Panc1 (cell line): ENCODE results near the gene LSM2. TPM values are rescaled to one million over a fixed set of nuclear protein-coding genes. Genes with fewer than 3 reads are reported as not detected.
"Not testable (repeated sequence)": the region's sequence is repeated elsewhere in the genome, so short reads cannot be mapped to it uniquely, and the experiment has no call there.

Experiments
- ATAC-seq: fragments of 200-7000 bp; cut with Tn5 transposase; 2 replicates; pipeline ENCODE4 v1.9.1; 2020; ENCODE audit warnings: mild to moderate bottlenecking, moderate library complexity
- Bru-seq: library from RNA; stranded (reverse); fragments of 400-500 nt; gene quantifications from one replicate; lab custom pipeline; 2021; lab: Mats Ljungman, UMichigan
- BruChase-seq, 2 experiments: library from RNA; stranded (reverse); fragments of 400-500 nt; gene quantifications; one replicate each; lab custom pipeline; 2021; lab: Mats Ljungman, UMichigan
- BruUV-seq: library from RNA; stranded (reverse); fragments of 400-500 nt; replicated peaks from 2 replicates; lab custom pipeline; 2021; lab: Mats Ljungman, UMichigan
- CTCF ChIA-PET: fragments of 300-600 bp; sonication (Branson Sonifier 250); formaldehyde crosslinking; loops from one replicate; lab custom pipeline; 2022; ENCODE audit warnings: antibody characterized with exemption; lab: Charles Lee
- POLR2A ChIA-PET: fragments of 300-600 bp; sonication (Branson Sonifier 250); formaldehyde crosslinking; loops from one replicate; lab custom pipeline; 2022; ENCODE audit warnings: antibody characterized with exemption; lab: Charles Lee
- DNase-seq: peaks from one replicate; pipeline ENCODE4 v3.0.0-alpha.2; 2010; ENCODE audit warnings: low read depth, low spot score
- H3K27ac ChIP-seq: 2 replicates; pipeline ENCODE4 v1.5.1; 2011; ENCODE audit warnings: mild to moderate bottlenecking, low read length, inconsistent platforms
- H3K27me3 ChIP-seq: fragments of 200-500 bp; sonication (Bioruptor generic); 2 replicates; pipeline ENCODE4 v1.6.0; 2014; ENCODE audit warnings: low read length, inconsistent platforms; ENCODE audit not compliant: control insufficient read depth, insufficient read depth
- H3K36me3 ChIP-seq: fragments of 200-500 bp; sonication (Bioruptor generic); 2 replicates; pipeline ENCODE4 v1.5.1; 2014; ENCODE audit warnings: inconsistent platforms, mild to moderate bottlenecking, low read length, moderate library complexity; ENCODE audit not compliant: control insufficient read depth, insufficient read depth
- H3K4me1 ChIP-seq: 2 replicates; pipeline ENCODE4 v1.5.1; 2011; ENCODE audit warnings: inconsistent platforms, mild to moderate bottlenecking, low read length, moderate library complexity; ENCODE audit not compliant: control insufficient read depth, insufficient read depth
- H3K4me3 ChIP-seq, 2 experiments: 2 replicates each; pipeline ENCODE4 v1.5.1; 2011 to 2012; ENCODE audit warnings: low read depth in 2 of 2, low read length in 2 of 2, mild to moderate bottlenecking in 2 of 2, inconsistent platforms in 1 of 2, moderate library complexity in 1 of 2
- H3K9me3 ChIP-seq: fragments of 200-500 bp; sonication (Bioruptor generic); 2 replicates; pipeline ENCODE4 v1.5.1; 2014; ENCODE audit warnings: low read depth, mild to moderate bottlenecking, inconsistent platforms, low read length, moderate library complexity; ENCODE audit not compliant: control insufficient read depth, insufficient read depth
- POLR2AphosphoS5 ChIP-seq: IDR thresholded peaks from 2 replicates; pipeline ENCODE4 v1.6.1; 2012; ENCODE audit warnings: mild to moderate bottlenecking, low read depth, low read length, moderate library complexity
- SIN3A ChIP-seq: IDR thresholded peaks from 2 replicates; pipeline ENCODE4 v1.6.1; 2012; ENCODE audit warnings: low read depth, mild to moderate bottlenecking, low read length, moderate library complexity, borderline replicate concordance; ENCODE audit not compliant: insufficient read depth
- TCF7L2 ChIP-seq: IDR thresholded peaks from 2 replicates; pipeline ENCODE4 v1.6.1; 2011; ENCODE audit warnings: mild to moderate bottlenecking, low read depth, low read length, inconsistent platforms
- in situ Hi-C: cut with HindIII; loops from 2 replicates; pipeline ENCODE4 v1.10.0; 2016; ENCODE audit warnings: low sequenced_read_pairs, low pct_unique_long_range_greater_than_20kb
- intact Hi-C: fragments of 100-400 bp; cut with micrococcal nuclease; formaldehyde crosslinking; loops from one replicate; pipeline ENCODE4 v1.10.0; 2022; ENCODE audit not compliant: unreplicated experiment
- long read RNA-seq: library from polyadenylated mRNA; unstranded; transcript quantifications from one replicate; pipeline ENCODE4 v2.0.0, GENCODE V29; 2021; ENCODE audit not compliant: unreplicated experiment
- polyA plus RNA-seq: library from polyadenylated mRNA; unstranded; fragments of >200 nt; gene quantifications from one replicate; pipeline ENCODE4 v1.2.1, GENCODE V29; 2012; ENCODE audit warnings: missing spikeins; ENCODE audit not compliant: insufficient read length
- total RNA-seq: library from RNA; stranded (reverse); gene quantifications from one replicate; pipeline ENCODE4 v1.2.1, GENCODE V29; 2021; ENCODE audit not compliant: unreplicated experiment
- TF ChIP-seq, protein P1 (sequence below): fragments of 450-650 bp; IDR thresholded peaks from 2 replicates; pipeline ENCODE4 v1.5.1; 2017; ENCODE audit warnings: mild to moderate bottlenecking
- TF ChIP-seq, protein P2 (sequence below), 2 experiments: IDR thresholded peaks; 2 replicates each; pipeline ENCODE4 v1.6.1; 2011 to 2012; ENCODE audit warnings: low read depth in 2 of 2, control low read depth in 1 of 2, low read length in 1 of 2, mild to moderate bottlenecking in 1 of 2, moderate library complexity in 1 of 2; ENCODE audit not compliant: insufficient read depth in 1 of 2

The LSM2 gene
- total RNA-seq: 89.7 TPM
- 91.3 TPM for polyA plus RNA-seq
- Bru-seq, nascent RNA: percentile 65 among the genes with signal in this experiment
- BruChase-seq, experiment 1, labeled RNA remaining after a 2-hour chase: percentile 70 among the genes with signal in this experiment
- BruChase-seq, experiment 2, labeled RNA remaining after a 6-hour chase: percentile 80 among the genes with signal in this experiment
- long read RNA-seq, transcript LSM2-208 (5 exons, 876 nt): major isoform, 40 of 75 reads
- long read RNA-seq, partial matches to known transcripts: 31 of 75 reads
- long read RNA-seq, other reads (novel, unspliced or antisense): 1 of 75 reads

DNA sequence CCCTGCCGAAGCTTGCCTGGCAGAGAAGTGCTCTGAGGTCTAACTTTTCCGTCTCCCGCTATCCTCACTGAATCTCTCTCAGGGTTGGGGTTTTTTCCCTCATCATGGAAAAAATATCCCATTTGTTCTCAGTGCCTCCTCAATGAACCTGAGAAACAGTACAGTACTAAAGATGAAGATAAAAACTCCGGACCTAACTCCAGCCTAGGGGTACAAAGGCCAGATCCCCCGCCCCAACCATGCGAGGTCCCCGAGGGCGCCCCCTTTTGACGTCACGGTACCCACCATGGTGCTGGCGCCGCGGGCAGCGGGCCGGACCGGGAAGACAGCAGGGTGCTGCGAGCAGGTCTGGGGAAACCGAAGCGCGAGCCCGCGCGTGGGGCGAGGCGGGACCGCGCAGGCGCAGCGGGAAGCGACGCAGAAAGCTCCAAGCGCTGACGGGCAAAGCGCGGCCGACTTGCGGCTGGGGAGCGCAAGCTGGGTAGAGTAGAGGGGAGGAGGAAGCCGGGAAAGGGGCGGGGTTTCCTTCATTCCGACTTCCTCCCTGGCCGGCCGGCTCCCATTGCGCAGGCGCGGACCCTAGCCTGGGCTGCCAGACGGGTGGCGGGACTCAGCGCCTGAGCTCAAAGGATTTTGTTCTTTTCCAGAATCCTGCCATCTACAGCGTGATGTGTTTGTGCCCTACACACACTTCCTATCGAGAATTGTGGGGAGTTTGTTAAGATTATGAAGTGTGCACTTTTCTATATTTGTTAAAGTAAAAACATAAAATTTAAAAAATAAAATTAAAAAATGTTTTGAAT lies at the start of gene LSM2:
Gene LSM2, minus strand, starts transcription at position 497 of the 803 bp plus-strand sequence. Its CDS starts 209 bp downstream, at position 288.
- Histone ChIP-seq H3K4me3 (peak within 1 kb of the TSS; percentile 85 to 99), H3K36me3 (peaks cover 5% of the 10 kb centered on the region; the same call in 1 of the 2 replicates), H3K9me3 (no peaks in the 10 kb centered on the region), H3K27me3 (no peaks in the 10 kb centered on the region), H3K27ac (peak within 1 kb of the TSS; percentile 97), H3K4me1 (peaks cover 8% of the 10 kb centered on the region)
- DNase-seq: no peak
- in situ Hi-C loops: no loop called here
- no TSS peak for BruUV-seq
- ATAC-seq: peak; percentile 99
- ChIA-PET POLR2A (interaction anchor here (0.7 to 1.7 kb wide), 3 partner anchors 9 to 116 kb away, joined by 5 to 13 read pairs (median 11); partner anchors contain the start of genes HSPA1A, HSPA1B and HSPA1L), CTCF (interaction anchor here (0.7 to 1.9 kb wide), 5 partner anchors 8 to 34 kb away, joined by 3 to 6 read pairs (median 3); partner anchors contain the start of gene HSPA1L)
- peak; percentile 90 for TF ChIP-seq POLR2AphosphoS5
- TF ChIP-seq, protein P1, sequence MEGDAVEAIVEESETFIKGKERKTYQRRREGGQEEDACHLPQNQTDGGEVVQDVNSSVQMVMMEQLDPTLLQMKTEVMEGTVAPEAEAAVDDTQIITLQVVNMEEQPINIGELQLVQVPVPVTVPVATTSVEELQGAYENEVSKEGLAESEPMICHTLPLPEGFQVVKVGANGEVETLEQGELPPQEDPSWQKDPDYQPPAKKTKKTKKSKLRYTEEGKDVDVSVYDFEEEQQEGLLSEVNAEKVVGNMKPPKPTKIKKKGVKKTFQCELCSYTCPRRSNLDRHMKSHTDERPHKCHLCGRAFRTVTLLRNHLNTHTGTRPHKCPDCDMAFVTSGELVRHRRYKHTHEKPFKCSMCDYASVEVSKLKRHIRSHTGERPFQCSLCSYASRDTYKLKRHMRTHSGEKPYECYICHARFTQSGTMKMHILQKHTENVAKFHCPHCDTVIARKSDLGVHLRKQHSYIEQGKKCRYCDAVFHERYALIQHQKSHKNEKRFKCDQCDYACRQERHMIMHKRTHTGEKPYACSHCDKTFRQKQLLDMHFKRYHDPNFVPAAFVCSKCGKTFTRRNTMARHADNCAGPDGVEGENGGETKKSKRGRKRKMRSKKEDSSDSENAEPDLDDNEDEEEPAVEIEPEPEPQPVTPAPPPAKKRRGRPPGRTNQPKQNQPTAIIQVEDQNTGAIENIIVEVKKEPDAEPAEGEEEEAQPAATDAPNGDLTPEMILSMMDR: no peak; the same call in 1 of the 2 replicates
- intact Hi-C loops: no loop called here

DNA sequence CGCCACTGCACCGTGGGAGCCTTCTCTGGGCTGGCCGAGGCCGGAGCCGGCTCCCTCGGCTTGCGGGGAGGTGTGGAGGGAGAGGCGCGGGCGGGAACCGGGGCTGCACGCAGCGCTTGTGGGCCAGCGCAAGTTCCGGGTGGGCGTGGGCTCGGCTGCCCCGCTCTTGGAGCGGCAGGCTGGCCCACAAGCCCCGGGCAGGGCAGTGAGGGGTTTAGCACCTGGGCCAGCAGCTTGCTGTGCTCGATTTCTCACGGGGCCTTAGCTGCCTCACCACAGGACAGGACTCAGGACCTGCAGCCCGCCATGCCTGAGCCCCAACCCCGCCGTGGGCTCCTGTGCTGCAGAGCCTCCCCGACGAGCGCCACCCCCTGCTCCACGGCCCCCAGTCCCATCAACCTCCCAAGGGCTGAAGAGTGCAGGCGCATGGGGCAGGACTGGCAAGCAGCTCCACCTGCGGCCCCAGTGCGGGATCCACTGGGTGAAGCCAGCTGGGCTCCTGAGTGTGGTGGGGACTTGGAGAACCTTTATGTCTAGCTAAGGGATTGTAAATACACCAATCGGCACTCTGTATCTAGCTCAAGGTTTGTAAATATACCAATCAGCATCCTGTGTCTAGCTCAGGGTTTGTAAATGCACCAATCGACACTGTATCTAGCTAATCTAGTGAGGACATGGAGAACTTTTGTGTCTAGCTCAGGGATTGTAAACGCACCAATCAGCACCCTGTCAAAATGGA lies 45.4 kb upstream of the LSM2 start:
- H3K4me1 ChIP-seq, DNase-seq, H3K9me3 ChIP-seq, in situ Hi-C loops, intact Hi-C loops, BruUV-seq, CTCF ChIA-PET, H3K27me3 ChIP-seq, H3K36me3 ChIP-seq: not testable (repeated sequence)
- POLR2A ChIA-PET: interaction anchor here (0.7 kb wide), 1 partner anchor 10 kb away, joined by 3 read pairs; the partner anchor contains the start of gene NEU1
- peak; percentile 61 for ATAC-seq
- Histone ChIP-seq H3K4me3 (peak overlapping the region; percentile 9 to 23; a peak in 3 of 4 replicates), H3K27ac (peak overlapping the region; percentile 71)

DNA sequence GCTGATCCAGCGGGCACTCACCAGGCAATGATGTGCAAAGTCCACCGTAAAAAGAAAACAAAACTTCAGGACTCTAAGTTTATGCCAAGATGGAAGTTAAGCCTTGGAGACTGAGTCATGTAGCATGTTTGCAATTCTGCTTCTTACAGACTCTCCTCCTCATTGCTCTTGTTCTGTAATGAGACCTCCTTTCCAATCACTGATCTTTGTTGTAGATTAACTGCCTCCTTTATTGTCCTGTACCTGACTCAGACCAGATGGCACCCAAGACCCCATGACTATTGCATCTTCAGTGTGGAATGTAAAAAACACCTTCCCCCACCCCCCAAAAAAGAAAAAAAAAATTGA lies 44.7 kb upstream of the LSM2 start:
- Histone ChIP-seq H3K4me3 (peak overlapping the region in 1 of 2 experiments; percentile 9; a peak in 2 of 4 replicates), H3K4me1 (peaks cover 5% of the 10 kb centered on the region; the same call in 1 of the 2 replicates), H3K36me3 (no peaks in the 10 kb centered on the region), H3K27ac (peak overlapping the region; percentile 71), H3K27me3 (no peaks in the 10 kb centered on the region), H3K9me3 (no peaks in the 10 kb centered on the region; the same call in 1 of the 2 replicates)
- POLR2A ChIA-PET: no interaction called here
- in situ Hi-C loops (no loop called here), intact Hi-C loops (no loop called here)
- TF ChIP-seq SIN3A (no peak), POLR2AphosphoS5 (no peak), TCF7L2 (no peak)
- TF ChIP-seq, protein P1: no peak
- TF ChIP-seq, protein P2, sequence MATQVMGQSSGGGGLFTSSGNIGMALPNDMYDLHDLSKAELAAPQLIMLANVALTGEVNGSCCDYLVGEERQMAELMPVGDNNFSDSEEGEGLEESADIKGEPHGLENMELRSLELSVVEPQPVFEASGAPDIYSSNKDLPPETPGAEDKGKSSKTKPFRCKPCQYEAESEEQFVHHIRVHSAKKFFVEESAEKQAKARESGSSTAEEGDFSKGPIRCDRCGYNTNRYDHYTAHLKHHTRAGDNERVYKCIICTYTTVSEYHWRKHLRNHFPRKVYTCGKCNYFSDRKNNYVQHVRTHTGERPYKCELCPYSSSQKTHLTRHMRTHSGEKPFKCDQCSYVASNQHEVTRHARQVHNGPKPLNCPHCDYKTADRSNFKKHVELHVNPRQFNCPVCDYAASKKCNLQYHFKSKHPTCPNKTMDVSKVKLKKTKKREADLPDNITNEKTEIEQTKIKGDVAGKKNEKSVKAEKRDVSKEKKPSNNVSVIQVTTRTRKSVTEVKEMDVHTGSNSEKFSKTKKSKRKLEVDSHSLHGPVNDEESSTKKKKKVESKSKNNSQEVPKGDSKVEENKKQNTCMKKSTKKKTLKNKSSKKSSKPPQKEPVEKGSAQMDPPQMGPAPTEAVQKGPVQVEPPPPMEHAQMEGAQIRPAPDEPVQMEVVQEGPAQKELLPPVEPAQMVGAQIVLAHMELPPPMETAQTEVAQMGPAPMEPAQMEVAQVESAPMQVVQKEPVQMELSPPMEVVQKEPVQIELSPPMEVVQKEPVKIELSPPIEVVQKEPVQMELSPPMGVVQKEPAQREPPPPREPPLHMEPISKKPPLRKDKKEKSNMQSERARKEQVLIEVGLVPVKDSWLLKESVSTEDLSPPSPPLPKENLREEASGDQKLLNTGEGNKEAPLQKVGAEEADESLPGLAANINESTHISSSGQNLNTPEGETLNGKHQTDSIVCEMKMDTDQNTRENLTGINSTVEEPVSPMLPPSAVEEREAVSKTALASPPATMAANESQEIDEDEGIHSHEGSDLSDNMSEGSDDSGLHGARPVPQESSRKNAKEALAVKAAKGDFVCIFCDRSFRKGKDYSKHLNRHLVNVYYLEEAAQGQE (IDR thresholded peaks at IDR 0.05; ENCODE audit: insufficient read depth in 1 of 2, low read depth in 2 of 2, low read length in 1 of 2): no peak
- ATAC-seq (peak; percentile 24), DNase-seq (no peak)
- CTCF ChIA-PET: no interaction called here
- BruUV-seq: no TSS peak
